PFSK-1 (cell line): ENCODE results near the gene ACTN4.

Source experiments
- FOXP2 ChIP-seq: optimal IDR thresholded peaks from 2 replicates; pipeline ENCODE3; 2011; ENCODE audit warnings: borderline replicate concordance, control low read depth, inconsistent platforms; ENCODE audit not compliant: insufficient read depth; ENCODE audit errors: extremely low read length, extremely low read depth
- POLR2AphosphoS5 ChIP-seq: IDR thresholded peaks from 2 replicates; pipeline ENCODE4 v1.6.1; 2012; ENCODE audit warnings: low read depth, mild to moderate bottlenecking, control low read depth, low read length, moderate library complexity
- REST ChIP-seq, 2 experiments: IDR thresholded peaks; 2 replicates each; pipeline versions ENCODE4 v1.6.1 to v1.8.0; 2011 to 2012; ENCODE audit warnings: low read depth in 2 of 2, low read length in 2 of 2, control low read depth in 1 of 2, inconsistent platforms in 1 of 2, mild to moderate bottlenecking in 1 of 2, moderate library complexity in 1 of 2; ENCODE audit not compliant: insufficient read depth in 1 of 2
- SIN3A ChIP-seq: IDR thresholded peaks from 2 replicates; pipeline ENCODE4 v1.6.1; 2012; ENCODE audit warnings: mild to moderate bottlenecking, low read length, moderate library complexity, borderline replicate concordance; ENCODE audit not compliant: insufficient read depth
- TAF1 ChIP-seq: IDR thresholded peaks from 2 replicates; pipeline ENCODE4 v1.6.1; 2012; ENCODE audit warnings: low read length, control low read depth, borderline replicate concordance; ENCODE audit not compliant: insufficient read depth

Gene ACTN4

GRCh38 chr19:38726761-38727301, 79.4 kb downstream of the ACTN4 start:
- no peak for TF ChIP-seq POLR2AphosphoS5
- TF ChIP-seq FOXP2 = no peak
- TF ChIP-seq REST (IDR thresholded peaks at IDR 0.05; ENCODE audit: insufficient read depth in 1 of 2, low read depth in 2 of 2, low read length in 2 of 2) = no peak
- no peak for TF ChIP-seq SIN3A
- TF ChIP-seq TAF1 = no peak

DNA sequence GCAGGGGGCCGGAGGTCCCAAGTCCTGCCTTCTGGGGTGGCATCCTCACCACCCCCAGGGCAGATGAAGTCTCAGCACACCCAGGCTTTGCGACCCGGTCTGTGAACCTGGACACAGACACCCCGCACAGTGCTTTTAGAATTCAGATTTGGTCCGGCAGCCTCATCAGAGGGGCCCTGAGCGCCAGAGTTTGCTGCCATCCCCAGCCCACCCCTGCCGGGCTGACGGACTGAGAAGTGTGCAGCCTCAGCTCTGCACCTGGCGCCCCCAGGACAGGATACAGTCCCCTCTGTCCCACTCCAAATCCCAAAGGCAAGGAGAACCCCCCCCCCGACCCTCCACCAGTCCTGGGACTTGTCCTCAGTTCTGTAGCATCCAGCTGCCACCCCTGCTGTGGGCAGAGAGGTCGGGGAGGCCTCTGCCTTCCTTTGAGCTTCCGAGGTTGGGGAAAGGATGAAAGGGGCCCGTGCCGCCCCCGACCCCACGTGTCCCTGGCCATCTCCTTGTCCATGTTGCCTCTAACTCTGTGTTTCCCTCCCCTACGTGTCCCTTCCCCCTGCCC, 79.9 kb downstream of the ACTN4 start:
- TF ChIP-seq POLR2AphosphoS5 (no peak), TAF1 (no peak), REST (IDR thresholded peaks at IDR 0.05; ENCODE audit: insufficient read depth in 1 of 2, low read depth in 2 of 2, low read length in 2 of 2) (no peak), SIN3A (no peak), FOXP2 (no peak)

- TF ChIP-seq TAF1 (no peak), POLR2AphosphoS5 (no peak), REST (IDR thresholded peaks at IDR 0.05; ENCODE audit: insufficient read depth in 1 of 2, low read depth in 2 of 2, low read length in 2 of 2) (no peak), FOXP2 (no peak), SIN3A (no peak)
These were observed 80.6 kb downstream of the ACTN4 start for GRCh38 chr19:38727868-38728660.

GRCh38 chr19:38728752-38729541, 81.5 kb downstream of the ACTN4 start:
- TF ChIP-seq REST (IDR thresholded peaks at IDR 0.05; ENCODE audit: insufficient read depth in 1 of 2, low read depth in 2 of 2, low read length in 2 of 2) (no peak), FOXP2 (no peak), SIN3A (no peak), POLR2AphosphoS5 (no peak), TAF1 (no peak)
